Psoas muscle (tissue), 8 donors: ENCODE data around the gene REELD1. TPM values are rescaled to one million over a fixed set of nuclear protein-coding genes. Genes with fewer than 3 reads are reported as not detected.

ENCODE experiments used
- ATAC-seq, 4 donors: fragments of 200-7000 bp; cut with Tn5 transposase; one replicate each; pipeline ENCODE4 v1.9.1; 2020; ENCODE audit warnings: moderate library complexity in 3 of 4, mild to moderate bottlenecking in 2 of 4
- DNase-seq, 2 donors: peaks; one replicate each; pipeline ENCODE4 v3.0.0-alpha.2; 2020
- H3K27ac ChIP-seq: fragments of 200-600 bp; one replicate; pipeline ENCODE4 v1.8.0; 2022
- H3K27me3 ChIP-seq, 3 donors: fragments of 200-600 bp in 1 of 3; one replicate each; pipeline versions ENCODE4 v1.6.1 to v1.8.0; 2013 to 2022; ENCODE audit warnings: low read length in 2 of 3, mild to moderate bottlenecking in 2 of 3, moderate library complexity in 1 of 3; ENCODE audit not compliant: insufficient read depth in 3 of 3
- H3K36me3 ChIP-seq, 2 donors: fragments of 200-600 bp in 1 of 2; one replicate each; pipeline versions ENCODE4 v1.6.1 to v1.8.0; 2013 to 2022; ENCODE audit warnings: low read depth in 1 of 2, mild to moderate bottlenecking in 1 of 2, moderate library complexity in 1 of 2; ENCODE audit not compliant: insufficient read depth in 1 of 2
- H3K4me1 ChIP-seq: fragments of 200-600 bp; one replicate; pipeline ENCODE4 v1.8.0; 2022
- H3K4me3 ChIP-seq: fragments of 200-600 bp; one replicate; pipeline ENCODE4 v1.8.0; 2022; ENCODE audit warnings: mild to moderate bottlenecking
- H3K9me3 ChIP-seq: fragments of 200-600 bp; one replicate; pipeline ENCODE4 v1.8.0; 2022
- CTCF ChIP-seq: fragments of 200-600 bp; IDR thresholded peaks from one replicate; pipeline ENCODE4 v1.8.0; 2022; ENCODE audit warnings: antibody characterized with exemption
- WGBS, 3 donors: extraction: QIAGEN DNeasy Blood & Tissue Kit; methylation state at CpG; one replicate each; pipeline versions ENCODE4 v1.1.6 to v1.1.7; 2013; 5-methylcytosine and 5-hydroxymethylcytosine counted together
- intact Hi-C, 2 donors: fragments of 100-400 bp; cut with DNase I; formaldehyde crosslinking; loops; one replicate each; pipeline versions ENCODE4 v1.11.0 to v1.14.2; 2022
- polyA plus RNA-seq, 3 donors: library from polyadenylated mRNA; stranded (reverse); fragments of 200-250 nt; gene quantifications; one replicate each; pipeline ENCODE4 v1.2.3, GENCODE V29; 2013
- total RNA-seq, 4 donors: library from RNA; stranded (reverse); fragmentation: NEBNext Ultra II Directional in 2 of 4; extraction: Animal tissue kit (Norgen Biotek cat#: 25700) in 2 of 4; gene quantifications; one replicate each; pipeline versions ENCODE4 v1.2.1 to v1.2.4, GENCODE V29; 2021 to 2023
- donor health status: healthy with polysubstance abuse.
- donor health status: DM: no; HTN: no; CAD: no; lungs with moderate emphysema.
- donor health status: Bipolar disorder and iron deficiency.
- donor health status: healthy.
- donor health status: DM: yes; HTN: yes; CAD: no.
- donor health status: DM: no; HTN: no; CAD: no.
- donor health status: DM: no; HTN: no; CAD: no.
- donor health status: DM: yes; HTN: yes; CAD: no.

REELD1 gene
- total and polyA plus RNA-seq, 7 donors: 0.03 to 0.46 (median 0.10) TPM; not detected in 4

GRCh38 chr4:146182443-146182842, 31.9 kb upstream of the REELD1 start:
- DNase-seq (no peak), ATAC-seq (no peak)
- Histone ChIP-seq H3K9me3 (no peaks in the 10 kb centered on the region), H3K4me1 (peaks cover 38% of the 10 kb centered on the region), H3K27ac (no peak overlapping the region), H3K36me3 (peaks cover 3 to 30% of the 10 kb centered on the region in 2 donors), H3K27me3 (no peaks in the 10 kb centered on the region), H3K4me3 (no peak overlapping the region)
- intact Hi-C loops: no loop called here
- no peak for TF ChIP-seq CTCF
- WGBS, 3 donors: 93 to 98% (median 97%) methylated on average over 3 of the region's 3 CpGs

DNA sequence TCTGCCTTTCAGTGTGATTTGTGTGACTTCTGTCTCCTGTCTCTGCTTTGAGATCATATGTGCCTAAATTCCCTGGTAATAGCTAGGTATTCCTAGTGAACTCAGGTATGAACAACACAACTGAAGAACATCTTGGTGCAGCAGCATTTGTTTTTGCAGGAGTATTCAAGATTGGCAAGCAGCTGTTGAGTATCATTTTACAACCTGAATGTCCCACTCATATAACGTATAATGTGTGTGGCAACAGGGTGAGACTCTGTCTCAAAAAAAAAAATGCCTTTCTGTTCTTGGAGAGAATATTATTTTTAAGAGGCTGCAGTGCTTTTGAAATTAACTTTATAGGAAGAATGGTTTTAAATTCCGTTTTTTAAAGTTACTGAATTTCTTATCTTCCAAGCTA, 31.1 kb upstream of the REELD1 start:
- ATAC-seq: peak in 2 of 4 donors; percentile 41 to 72
- no peak for DNase-seq

GRCh38 chr4:146186041-146186440, 28.3 kb upstream of the REELD1 start:
- no peak for DNase-seq
- no peak overlapping the region for H3K4me3 ChIP-seq
- H3K9me3 ChIP-seq: no peaks in the 10 kb centered on the region
- no peak for ATAC-seq
- no peaks in the 10 kb centered on the region for H3K27me3 ChIP-seq
- WGBS, 3 donors: 92 to 94% (median 93%) methylated on average over 4 of the region's 4 CpGs
- no peak for TF ChIP-seq CTCF
- H3K27ac ChIP-seq: no peak overlapping the region
- intact Hi-C loops: no loop called here
- peaks cover 7 to 66% of the 10 kb centered on the region in 2 donors for H3K36me3 ChIP-seq
- H3K4me1 ChIP-seq: peaks cover 13% of the 10 kb centered on the region

More for the DNA sequence above, 31.1 kb upstream of the REELD1 start:
- no peak overlapping the region for H3K4me3 ChIP-seq
- H3K36me3 ChIP-seq: peaks cover 3 to 38% of the 10 kb centered on the region in 2 donors
- intact Hi-C loops: no loop called here
- no peak for TF ChIP-seq CTCF
- H3K27me3 ChIP-seq: no peaks in the 10 kb centered on the region
- no peaks in the 10 kb centered on the region for H3K9me3 ChIP-seq
- peaks cover 32% of the 10 kb centered on the region for H3K4me1 ChIP-seq
- 56 to 65% (median 57%) methylated on average over 2 of the region's 2 CpGs for WGBS, 3 donors
- H3K27ac ChIP-seq: no peak overlapping the region

- DNase-seq (no peak), ATAC-seq (no peak)
- peaks cover 11 to 72% of the 10 kb centered on the region in 2 donors for H3K36me3 ChIP-seq
- intact Hi-C loops: no loop called here
- no peak for TF ChIP-seq CTCF
- H3K27ac ChIP-seq: no peak overlapping the region
- H3K9me3 ChIP-seq: no peaks in the 10 kb centered on the region
- no peaks in the 10 kb centered on the region for H3K27me3 ChIP-seq
- H3K4me1 ChIP-seq: peaks cover 17% of the 10 kb centered on the region
- 71 to 77% (median 74%) methylated on average over 3 of the region's 3 CpGs for WGBS, 3 donors
- no peak overlapping the region for H3K4me3 ChIP-seq
Measured at GRCh38 chr4:146186596-146186995, 27.7 kb upstream of the REELD1 start.

DNA sequence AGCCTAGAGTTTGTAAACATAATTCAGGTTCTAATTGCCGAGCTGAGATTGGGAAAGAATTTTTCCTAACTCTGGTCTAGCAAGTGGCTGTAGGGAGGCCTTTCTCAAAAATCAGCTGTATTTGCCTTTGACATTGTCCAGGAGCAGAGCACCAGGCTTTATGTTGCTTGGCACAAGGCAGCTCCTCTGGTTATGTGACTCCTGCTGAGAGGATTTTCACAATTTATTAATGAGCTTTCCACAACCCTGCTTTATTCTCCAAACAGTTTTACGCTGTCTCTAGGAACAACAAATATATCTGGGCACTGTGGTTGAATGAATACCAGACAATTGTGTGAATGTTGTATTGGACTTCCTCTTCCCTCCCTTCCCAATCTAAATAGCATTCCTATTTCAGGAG, 23.9 kb upstream of the REELD1 start:
- intact Hi-C loops: no loop called here
- Histone ChIP-seq H3K4me1 (peaks cover 4% of the 10 kb centered on the region), H3K4me3 (no peak overlapping the region), H3K27me3 (no peaks in the 10 kb centered on the region), H3K36me3 (peaks cover 13 to 68% of the 10 kb centered on the region in 2 donors), H3K27ac (no peak overlapping the region), H3K9me3 (no peaks in the 10 kb centered on the region)
- DNase-seq (no peak), ATAC-seq (no peak)
- 82 to 87% (median 84%) methylated on average over 2 of the region's 2 CpGs for WGBS, 3 donors
- TF ChIP-seq CTCF: no peak
